Calu3 (cell line): Measurements from ENCODE around the gene PRELP. TPM values are rescaled to one million over a fixed set of nuclear protein-coding genes. Genes with fewer than 3 reads are reported as not detected.

Experiments used
- BruUV-seq: library from RNA; stranded (reverse); fragments of 400-500 nt; replicated peaks from 2 replicates; lab custom pipeline; 2021; lab: Mats Ljungman, UMichigan
- CTCF ChIA-PET: fragments of 300-600 bp; sonication (Branson Sonifier 250); formaldehyde crosslinking; loops from one replicate; lab custom pipeline; 2022; ENCODE audit warnings: antibody characterized with exemption; lab: Charles Lee
- DNase-seq: peaks from one replicate; pipeline ENCODE4 v3.0.0; 2022
- H3K27ac Mint-ChIP-seq: one replicate; pipeline ENCODE4 v1.8.0; 2022; ENCODE audit warnings: mixed read lengths; ENCODE audit not compliant: unreplicated experiment
- H3K27me3 Mint-ChIP-seq: one replicate; pipeline ENCODE4 v1.8.0; 2022; ENCODE audit warnings: mixed read lengths; ENCODE audit not compliant: unreplicated experiment
- H3K36me3 Mint-ChIP-seq: one replicate; pipeline ENCODE4 v1.8.0; 2022; ENCODE audit warnings: mild to moderate bottlenecking, moderate library complexity, mixed read lengths; ENCODE audit not compliant: insufficient read depth, unreplicated experiment
- H3K4me1 Mint-ChIP-seq: one replicate; pipeline ENCODE4 v1.8.0; 2022; ENCODE audit warnings: mild to moderate bottlenecking, low read depth, mixed read lengths; ENCODE audit not compliant: unreplicated experiment
- H3K4me3 Mint-ChIP-seq: one replicate; pipeline ENCODE4 v1.8.0; 2022; ENCODE audit warnings: mild to moderate bottlenecking, low read depth, moderate library complexity, mixed read lengths; ENCODE audit not compliant: unreplicated experiment
- H3K9me3 Mint-ChIP-seq: one replicate; pipeline ENCODE4 v1.8.0; 2022; ENCODE audit warnings: low read depth, mixed read lengths; ENCODE audit not compliant: unreplicated experiment
- intact Hi-C: fragments of 100-400 bp; cut with micrococcal nuclease; formaldehyde crosslinking; loops from one replicate; pipeline ENCODE4 v1.10.0; 2022; ENCODE audit not compliant: unreplicated experiment
- total RNA-seq: library from RNA; stranded (reverse); gene quantifications from 2 replicates; pipeline ENCODE4 v1.2.3, GENCODE V29; 2022
- TF ChIP-seq, protein P1 (sequence below): fragments of 200-600 bp; IDR thresholded peaks from one replicate; pipeline ENCODE4 v1.8.0; 2022; ENCODE audit warnings: antibody characterized with exemption; ENCODE audit not compliant: unreplicated experiment

The PRELP gene
- total RNA-seq, 1 experiment from 2014 or later = not detected

DNA sequence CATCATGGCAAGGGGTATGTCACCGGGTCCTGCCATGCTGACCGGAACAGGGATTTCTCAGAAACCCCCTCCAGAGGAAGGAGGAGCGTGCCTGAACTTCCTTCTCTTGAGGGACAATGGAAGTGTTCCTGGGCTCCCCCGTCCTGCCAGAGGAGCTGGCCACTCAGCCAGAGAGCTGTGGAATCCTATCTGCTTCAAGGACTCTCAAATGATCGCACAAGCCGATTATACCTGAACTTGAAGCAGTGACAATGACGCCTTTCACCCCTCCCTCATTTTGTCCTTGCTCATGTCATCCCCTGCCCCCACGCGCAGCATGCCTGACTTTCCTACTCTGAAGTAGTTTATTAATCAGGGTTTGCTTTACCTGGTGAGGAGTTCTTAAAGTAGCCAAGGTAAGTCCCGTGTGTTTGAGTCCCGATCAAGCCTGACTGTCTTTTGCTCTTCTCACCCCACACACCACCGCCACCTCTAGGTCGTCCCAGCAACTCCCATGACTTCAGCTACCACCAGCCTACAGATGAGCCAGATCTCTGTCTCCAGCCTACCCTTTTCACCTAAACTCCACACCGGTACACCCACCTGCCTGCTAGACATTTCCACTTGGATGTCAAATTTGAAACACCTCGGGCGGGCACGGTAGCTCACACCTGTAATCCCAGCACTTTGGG, 25.0 kb upstream of the PRELP start:
- CTCF ChIA-PET = no interaction called here
- TF ChIP-seq, protein P1, sequence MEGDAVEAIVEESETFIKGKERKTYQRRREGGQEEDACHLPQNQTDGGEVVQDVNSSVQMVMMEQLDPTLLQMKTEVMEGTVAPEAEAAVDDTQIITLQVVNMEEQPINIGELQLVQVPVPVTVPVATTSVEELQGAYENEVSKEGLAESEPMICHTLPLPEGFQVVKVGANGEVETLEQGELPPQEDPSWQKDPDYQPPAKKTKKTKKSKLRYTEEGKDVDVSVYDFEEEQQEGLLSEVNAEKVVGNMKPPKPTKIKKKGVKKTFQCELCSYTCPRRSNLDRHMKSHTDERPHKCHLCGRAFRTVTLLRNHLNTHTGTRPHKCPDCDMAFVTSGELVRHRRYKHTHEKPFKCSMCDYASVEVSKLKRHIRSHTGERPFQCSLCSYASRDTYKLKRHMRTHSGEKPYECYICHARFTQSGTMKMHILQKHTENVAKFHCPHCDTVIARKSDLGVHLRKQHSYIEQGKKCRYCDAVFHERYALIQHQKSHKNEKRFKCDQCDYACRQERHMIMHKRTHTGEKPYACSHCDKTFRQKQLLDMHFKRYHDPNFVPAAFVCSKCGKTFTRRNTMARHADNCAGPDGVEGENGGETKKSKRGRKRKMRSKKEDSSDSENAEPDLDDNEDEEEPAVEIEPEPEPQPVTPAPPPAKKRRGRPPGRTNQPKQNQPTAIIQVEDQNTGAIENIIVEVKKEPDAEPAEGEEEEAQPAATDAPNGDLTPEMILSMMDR = no peak
- no peak overlapping the region for H3K4me3 Mint-ChIP-seq
- H3K9me3 Mint-ChIP-seq = no peaks in the 10 kb centered on the region
- no peaks in the 10 kb centered on the region for H3K4me1 Mint-ChIP-seq
- no peaks in the 10 kb centered on the region for H3K36me3 Mint-ChIP-seq
- H3K27me3 Mint-ChIP-seq = peaks cover 99% of the 10 kb centered on the region
- intact Hi-C loops = no loop called here
- BruUV-seq = no TSS peak
- no peak for DNase-seq
- no peak overlapping the region for H3K27ac Mint-ChIP-seq

DNA sequence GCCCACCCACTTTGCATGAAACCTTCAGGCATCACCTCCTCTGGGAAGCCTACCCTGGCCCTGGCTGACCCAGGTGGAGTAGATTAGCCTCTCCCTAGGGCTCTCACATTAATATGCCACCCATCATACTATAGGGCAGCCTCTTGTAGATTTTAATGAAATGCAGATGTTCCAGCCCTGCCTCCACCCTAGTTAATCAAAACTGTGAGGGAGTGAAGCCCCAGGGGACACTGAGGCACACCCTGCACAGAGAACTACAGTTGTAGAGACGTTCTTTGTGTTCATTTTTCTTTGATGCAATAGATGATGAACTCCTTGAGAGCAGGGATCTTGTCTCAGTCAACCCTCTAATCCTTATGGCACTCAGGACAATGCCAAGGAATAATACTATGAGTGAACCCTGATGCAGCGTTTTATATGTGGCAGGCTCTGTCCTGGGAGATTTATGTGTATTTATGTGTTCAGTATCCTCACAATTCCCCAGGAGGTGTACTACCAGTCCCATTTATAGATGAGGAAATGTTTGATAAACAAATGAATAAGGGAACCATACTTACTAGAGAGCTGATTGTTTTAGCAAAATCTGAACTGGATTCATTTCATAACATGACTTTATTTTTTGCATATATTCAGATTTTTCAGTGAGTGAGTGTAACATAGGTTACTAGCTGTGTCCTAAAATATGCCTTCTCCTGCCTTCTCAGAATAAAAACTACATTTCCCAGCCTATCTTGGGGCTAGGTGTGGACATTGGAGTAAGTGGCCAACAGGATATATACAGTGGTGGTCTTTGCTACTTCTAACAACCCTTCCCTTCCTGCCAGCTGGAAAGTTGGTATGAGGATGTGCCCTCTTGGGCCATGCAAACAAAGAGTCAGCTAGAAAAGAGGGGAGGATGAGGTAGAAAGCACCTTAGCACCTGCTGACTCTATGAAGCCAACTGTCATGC, 23.5 kb upstream of the PRELP start:
- Mint-ChIP-seq H3K27me3 (peaks cover 99% of the 10 kb centered on the region), H3K4me1 (no peaks in the 10 kb centered on the region), H3K27ac (no peak overlapping the region), H3K4me3 (no peak overlapping the region), H3K9me3 (no peaks in the 10 kb centered on the region), H3K36me3 (no peaks in the 10 kb centered on the region)
- BruUV-seq = no TSS peak
- CTCF ChIA-PET = interaction anchor here (0.8 kb wide), 1 partner anchor 16 kb away, joined by 6 read pairs; no protein-coding TSS in a partner anchor
- intact Hi-C loops = no loop called here
- TF ChIP-seq, protein P1 = no peak
- no peak for DNase-seq

DNA sequence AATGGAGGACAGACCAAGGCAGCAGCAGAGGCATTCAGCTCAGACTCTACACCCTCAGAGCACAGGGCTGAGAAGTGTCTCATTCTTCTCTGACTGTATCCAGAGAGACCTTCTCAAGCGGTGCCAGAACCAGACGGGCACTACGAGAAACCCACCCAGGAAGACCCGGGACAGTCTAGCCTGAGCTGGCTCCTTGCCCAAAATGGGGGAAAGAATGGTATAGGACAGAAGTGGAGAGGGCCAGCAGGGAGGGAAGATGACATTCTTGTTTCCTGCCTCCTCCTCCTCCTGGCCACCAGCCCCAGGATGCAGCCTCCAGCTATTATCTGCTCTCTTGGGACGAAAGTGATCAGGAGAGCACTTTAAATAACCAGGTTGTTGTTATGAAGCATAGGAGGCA, 22.6 kb upstream of the PRELP start:
- BruUV-seq = no TSS peak
- Mint-ChIP-seq H3K27ac (no peak overlapping the region), H3K4me1 (no peaks in the 10 kb centered on the region), H3K9me3 (no peaks in the 10 kb centered on the region), H3K36me3 (no peaks in the 10 kb centered on the region), H3K4me3 (no peak overlapping the region), H3K27me3 (peaks cover 99% of the 10 kb centered on the region)
- CTCF ChIA-PET = interaction anchor here (0.7 to 0.8 kb wide), 2 partner anchors 17 to 18 kb away, joined by 3 to 6 read pairs; no protein-coding TSS in a partner anchor
- TF ChIP-seq, protein P1 = no peak
- intact Hi-C loops = no loop called here
- DNase-seq = no peak

DNA sequence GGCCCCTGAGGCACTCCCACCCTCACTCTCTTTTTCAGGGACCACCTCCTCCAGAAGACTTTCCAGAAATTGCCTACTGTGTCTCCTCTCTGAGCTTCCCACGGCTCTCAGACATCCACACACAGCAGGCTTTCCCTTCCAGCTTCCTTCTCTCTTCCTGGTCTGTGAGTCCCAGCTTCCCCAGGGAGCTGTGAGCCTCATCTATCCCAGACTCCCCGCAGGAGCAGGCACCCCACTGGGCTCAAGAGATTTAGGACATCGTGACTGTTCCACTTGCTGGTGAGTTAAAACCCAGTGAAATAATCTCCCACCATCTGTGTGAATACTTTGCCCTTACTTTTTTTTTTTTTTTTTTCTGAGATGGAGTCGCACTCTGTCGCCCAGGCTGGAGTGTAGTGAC, 22.0 kb upstream of the PRELP start:
- no peaks in the 10 kb centered on the region for H3K9me3 Mint-ChIP-seq
- no TSS peak for BruUV-seq
- no peaks in the 10 kb centered on the region for H3K36me3 Mint-ChIP-seq
- TF ChIP-seq, protein P1 = no peak
- H3K27ac Mint-ChIP-seq = no peak overlapping the region
- DNase-seq = no peak
- H3K4me3 Mint-ChIP-seq = no peak overlapping the region
- H3K27me3 Mint-ChIP-seq = peaks cover 100% of the 10 kb centered on the region
- CTCF ChIA-PET = interaction anchor here (0.7 kb wide), 1 partner anchor 17 kb away, joined by 3 read pairs; no protein-coding TSS in a partner anchor
- intact Hi-C loops = no loop called here
- H3K4me1 Mint-ChIP-seq = no peaks in the 10 kb centered on the region
